HG02973 (cell line): ENCODE data around the gene SMTNL2.
"Not testable (repeated sequence)": the region's sequence is repeated elsewhere in the genome, so short reads cannot be mapped to it uniquely, and the experiment has no call there.

Source experiments
- ATAC-seq: cut with Tn5 transposase; IDR thresholded peaks from one replicate; pipeline ENCODE4 v1.9.1; 2021; ENCODE audit warnings: moderate library complexity; ENCODE audit not compliant: unreplicated experiment

Gene SMTNL2

DNA sequence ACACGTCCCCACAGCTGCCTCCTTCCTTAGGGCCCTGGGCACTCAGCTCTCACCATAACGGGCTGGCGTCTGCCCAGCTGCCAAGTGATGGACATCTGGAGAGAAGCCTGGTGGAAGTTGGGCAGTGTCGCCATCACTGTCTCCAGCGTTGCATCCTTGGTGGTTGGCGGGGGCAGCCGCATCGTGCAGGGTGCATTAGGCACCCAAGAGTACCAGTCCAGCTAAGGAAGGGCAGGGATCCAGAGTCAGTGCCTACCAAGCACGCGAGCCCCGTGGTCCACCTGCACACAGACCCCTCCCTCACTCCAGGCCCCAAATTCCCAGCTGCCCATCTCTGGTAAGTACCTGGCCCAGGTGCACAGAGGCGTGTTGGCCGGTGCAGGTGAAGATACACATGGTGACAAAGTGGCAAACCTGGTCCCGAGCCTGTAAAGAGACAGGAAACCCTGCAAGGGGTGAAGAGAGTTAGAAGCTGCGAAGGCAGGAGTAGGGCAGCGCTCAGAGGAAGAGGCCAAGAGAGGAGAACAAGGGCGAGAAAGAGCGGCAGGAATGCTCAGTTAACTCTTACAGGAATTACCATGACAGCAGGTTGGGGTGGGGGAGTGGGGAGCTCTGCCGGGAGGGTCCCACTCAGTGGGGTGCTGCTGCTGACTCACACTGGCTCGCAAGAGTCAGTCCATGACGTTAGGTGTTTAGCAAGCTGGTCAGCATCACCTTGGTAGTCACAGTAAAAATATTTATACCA, 47.7 kb downstream of the SMTNL2 start:
- ATAC-seq: no peak

DNA sequence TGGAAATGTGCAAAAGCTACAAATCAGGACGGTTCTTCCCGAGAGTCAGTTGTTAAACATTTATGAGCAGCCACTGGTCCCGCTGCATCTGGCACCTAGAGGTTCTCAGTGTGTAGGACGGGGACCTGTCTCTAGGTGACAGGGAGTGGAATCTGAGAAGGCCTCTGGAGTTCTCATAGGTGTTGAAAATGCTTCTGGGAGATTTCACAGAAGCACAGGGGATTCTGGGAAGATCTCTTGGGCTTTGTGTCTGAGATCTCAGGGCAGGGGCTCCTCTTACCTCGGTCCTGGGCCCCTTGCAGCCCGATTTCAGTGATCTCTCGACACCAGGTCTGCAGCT, 48.2 kb downstream of the SMTNL2 start:
- ATAC-seq: no peak

DNA sequence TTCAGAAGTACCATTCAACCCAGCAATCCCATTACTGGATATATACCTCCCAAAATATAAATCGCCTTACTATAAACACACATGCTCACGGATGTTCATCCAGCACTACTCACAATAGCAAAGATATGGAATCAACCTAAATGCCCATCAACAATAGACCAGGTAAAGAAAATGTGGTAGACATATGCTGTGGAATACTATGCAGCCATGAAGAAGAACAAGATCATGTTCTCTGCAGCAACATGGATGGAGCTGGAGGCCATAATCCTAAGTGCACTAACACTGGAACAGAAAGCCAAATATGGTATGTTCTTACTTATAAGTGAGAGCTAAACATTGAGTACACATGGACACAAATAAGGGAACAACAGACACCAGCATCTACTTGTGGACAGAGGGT, 49.3 kb downstream of the SMTNL2 start:
- no peak for ATAC-seq

DNA sequence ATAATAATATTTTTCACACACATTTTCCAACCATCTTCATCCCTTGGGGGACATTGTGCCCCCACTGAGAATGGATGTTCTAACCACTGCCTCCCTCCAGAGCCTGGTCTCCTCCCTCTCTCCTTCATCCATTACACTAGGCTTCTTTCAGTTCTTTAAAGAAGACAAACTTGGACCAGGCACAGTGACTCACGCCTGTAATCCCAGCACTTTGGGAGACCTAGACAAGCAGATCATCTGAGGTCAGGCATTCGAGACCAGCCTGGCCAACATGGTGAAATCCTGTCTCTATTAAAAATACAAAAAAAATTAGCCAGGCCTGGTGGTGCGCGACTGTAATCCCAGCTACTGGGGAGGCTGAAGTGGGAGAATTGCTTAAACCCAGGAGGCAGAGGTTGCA, 50.6 kb downstream of the SMTNL2 start:
- no peak for ATAC-seq

DNA sequence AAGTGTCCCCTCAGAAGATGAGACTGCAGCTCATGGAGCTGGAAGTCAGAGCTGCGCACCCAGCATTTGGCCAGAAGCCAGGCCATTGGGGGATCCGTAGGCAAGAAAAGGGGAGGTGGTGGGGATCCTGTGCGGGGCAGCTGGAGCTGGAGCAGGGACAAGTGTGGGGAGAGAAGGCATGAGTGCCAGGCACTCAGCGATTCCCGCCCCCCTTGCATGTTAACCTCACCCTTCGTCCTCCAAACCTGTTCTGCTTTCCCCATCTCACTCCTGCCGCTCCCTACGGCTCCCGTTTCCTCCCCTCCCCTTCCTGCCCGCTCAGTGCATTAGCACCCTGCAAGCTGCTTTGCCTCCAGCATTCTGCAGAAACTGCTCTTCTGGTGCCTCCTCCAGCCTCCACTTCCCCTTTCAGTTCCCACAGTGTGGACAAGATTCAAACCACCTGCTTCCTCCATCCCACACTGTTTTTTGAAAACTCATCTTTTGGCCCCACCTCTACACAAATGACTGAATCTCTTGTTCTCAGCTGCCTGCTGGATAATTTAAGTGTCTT, 51.6 kb downstream of the SMTNL2 start:
- ATAC-seq: no peak

DNA sequence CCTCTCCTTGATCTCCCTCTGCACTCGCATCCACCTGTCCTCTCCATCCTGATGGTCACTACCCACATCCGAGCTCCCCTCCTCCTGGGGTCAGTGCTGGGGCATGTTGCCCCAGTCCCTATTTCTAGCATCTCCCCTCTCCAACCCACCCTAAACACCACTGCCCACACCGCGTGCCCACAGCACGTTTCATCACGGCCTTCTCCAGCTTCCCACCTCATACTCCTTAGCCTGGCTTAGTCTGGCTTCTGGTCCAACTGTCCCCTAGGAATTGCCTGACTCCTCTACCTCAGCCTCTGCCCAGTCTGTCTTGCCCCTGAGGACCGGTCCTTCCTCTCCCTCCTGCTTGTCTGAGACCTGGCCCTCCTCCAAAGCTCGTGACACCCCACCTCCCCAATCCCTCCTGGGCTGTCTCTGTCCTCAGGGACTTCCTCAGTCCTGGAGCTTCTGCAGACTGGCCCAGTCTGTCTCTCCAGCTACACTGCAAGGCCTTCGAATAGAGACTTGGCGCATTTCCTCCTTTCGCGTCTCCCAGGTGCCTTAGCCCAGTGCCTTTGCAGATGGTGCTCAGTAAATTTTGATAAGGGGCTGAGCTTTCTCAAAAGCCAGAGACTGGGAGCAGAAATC, 52.3 kb downstream of the SMTNL2 start:
- ATAC-seq: no peak

DNA sequence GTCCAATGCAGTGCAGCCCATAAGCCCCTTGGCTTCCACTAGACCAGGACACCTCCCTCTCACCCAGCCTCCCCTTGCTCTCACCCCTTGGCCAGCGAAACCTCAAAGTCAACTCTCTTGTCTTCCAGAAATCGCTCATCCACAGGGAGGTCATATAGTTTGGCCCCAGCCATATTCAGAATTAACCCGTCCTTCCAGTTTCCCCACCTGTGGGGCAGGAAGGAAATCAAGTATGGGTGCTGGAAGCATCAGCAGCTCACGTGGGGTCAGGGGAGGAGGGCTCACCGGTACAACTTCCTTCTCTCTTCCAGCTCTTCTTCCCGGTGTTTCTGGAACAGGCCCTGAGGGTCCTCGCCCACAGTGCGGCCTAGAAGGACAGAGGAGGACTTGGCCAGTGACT, 54.4 kb downstream of the SMTNL2 start:
- ATAC-seq: not testable (repeated sequence)

DNA sequence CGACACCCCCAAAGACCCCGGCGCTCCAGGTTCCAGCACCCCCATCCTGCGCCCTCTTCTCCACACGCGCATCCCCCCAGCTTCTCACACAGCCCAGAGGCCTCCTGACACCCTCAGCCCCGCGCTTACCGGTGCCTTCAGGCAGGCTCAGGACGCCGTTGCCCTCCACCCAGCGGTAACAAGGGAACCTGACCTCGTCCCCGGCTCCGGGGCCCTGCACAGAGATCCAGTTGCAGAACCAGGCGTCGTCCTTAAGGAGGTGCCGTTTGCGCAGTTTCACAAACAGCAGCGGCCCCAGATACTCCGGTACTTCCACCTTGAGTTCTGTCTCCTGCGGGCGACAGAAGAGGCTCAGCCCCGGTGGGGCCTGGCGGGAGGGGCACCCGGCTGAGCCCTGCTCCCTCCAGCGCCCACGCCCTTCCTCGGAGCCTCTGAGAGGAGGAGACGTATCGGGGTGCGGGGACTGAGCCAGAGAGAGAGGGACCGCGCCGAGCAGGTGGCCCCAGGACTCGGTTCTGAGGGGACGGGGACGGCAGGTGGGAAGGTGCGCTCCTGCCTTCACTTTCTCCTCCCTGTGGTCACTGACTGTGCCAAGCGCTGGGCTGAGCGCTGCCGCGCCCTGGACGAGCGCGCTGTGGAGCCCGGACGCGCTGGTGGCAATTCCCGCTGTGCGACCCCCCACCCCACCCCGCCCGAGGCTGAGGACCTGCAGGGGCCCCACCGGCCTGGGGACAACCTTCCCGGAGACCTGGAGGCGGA, 55.2 kb downstream of the SMTNL2 start:
- ATAC-seq: not testable (repeated sequence)

DNA sequence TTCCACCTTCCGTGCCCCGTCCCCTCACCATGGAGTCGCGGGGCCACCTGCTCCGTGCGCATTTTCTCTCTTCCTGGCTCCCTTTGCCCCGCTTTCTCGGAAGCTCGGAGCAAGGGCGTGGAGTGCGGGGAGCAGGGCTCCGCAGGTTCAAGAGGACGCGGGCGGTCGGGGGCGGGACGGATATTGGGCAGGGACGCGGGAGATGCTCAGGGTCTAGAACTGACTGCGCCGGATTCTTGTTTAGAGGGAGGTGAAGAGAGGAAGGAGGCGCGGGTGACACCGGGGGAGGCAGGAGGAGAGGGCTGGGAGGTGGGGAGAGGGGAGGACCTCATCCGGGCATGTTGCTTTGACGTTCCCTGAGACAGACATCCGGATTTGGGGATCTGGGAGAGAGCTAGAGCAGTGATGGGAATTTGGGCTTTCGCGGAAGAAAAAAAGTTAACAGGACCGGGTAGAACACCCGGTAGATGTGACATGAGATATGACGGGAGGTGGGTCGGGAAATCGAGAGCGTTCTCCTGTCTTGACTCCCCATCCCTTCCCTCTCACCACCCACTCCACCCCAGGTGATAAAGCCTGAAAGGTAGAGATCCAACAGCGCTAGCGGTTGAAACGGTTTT, 56.4 kb downstream of the SMTNL2 start:
- not testable (repeated sequence) for ATAC-seq

DNA sequence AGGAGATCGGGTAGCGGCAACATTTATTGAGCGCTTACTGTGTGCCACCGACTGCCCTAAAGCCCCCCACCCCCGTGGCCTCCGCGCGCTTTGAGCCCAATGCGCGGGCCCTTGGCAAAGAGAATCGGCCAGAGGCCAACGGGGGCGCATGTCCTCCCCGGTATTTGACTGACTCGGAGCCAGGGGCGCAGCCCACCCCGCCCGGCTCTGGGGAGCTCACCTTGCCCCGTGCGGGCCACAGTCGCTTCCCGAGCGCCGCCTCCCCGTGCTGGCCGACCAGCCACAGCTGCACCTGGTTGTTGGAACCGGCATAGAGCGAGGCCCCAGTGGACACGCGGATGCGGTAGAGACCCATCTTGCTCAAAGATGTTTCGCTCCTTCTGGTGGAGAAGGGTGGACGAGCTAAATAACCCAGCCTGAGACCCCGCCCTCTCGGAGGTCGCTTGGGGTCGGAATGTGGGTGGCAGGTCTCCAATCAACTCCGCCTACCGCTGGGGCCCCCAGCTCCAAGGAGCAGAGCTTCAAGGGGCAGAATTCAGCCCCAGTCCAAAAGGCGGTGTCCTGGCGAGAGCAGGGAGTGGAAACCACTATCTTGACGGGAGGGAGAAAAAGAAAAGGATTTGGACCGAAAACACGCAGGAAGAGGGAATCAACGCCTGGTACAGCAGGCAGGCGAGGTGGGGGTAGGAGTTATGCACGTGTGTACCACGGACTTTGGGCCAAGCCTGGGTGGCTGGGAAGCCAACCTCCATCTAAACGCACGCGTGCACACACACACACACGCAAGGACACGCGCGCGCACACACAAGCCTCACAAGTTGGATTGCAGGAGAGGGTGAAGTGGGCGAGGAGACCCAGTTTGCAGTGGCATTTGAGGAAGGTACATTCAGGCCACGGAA, 57.2 kb downstream of the SMTNL2 start, which contains the start of gene ALOX15:
Gene ALOX15, minus strand, starts transcription at position 382 of the 899 bp plus-strand sequence. Its CDS starts 27 bp downstream, at position 355.
- ATAC-seq: no peak

DNA sequence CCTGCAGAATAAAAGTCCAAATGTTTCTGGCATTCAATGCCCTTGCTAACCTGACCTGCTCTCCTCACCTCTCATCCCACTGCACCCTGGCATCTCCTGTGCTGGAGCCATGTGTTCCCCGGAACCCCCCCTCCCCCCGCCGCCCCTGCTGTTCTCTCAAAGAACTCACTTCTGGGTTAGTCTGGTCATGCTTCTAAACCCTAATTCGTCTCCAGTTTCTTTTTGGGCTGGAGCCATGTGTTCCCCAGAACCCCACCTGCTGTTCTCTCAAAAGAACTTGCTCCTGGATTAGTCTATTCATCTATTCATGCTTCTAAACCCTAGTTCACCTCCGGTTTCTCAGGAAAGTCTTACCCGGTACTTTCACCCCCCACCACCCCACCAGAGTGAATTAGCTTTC, 58.0 kb downstream of the SMTNL2 start:
- no peak for ATAC-seq

DNA sequence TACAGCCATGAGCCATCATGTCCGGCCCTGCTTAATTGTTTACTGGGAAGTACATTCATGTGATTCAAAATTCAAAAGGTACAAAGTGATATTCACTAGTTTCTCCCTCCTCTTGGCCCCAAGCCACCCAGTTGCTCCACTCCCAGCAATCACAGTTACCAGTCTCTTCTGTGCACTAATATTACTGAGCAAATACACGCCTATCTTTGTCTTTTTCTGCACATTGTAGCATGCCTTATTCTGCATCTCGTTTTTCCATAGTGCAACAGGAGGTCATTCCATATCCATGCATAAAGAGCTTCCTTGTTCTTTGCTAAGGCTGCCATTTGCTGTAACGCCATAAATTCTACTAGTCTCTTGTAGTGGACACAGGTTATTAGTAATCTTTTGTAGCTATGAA, 59.3 kb downstream of the SMTNL2 start:
- ATAC-seq: no peak

DNA sequence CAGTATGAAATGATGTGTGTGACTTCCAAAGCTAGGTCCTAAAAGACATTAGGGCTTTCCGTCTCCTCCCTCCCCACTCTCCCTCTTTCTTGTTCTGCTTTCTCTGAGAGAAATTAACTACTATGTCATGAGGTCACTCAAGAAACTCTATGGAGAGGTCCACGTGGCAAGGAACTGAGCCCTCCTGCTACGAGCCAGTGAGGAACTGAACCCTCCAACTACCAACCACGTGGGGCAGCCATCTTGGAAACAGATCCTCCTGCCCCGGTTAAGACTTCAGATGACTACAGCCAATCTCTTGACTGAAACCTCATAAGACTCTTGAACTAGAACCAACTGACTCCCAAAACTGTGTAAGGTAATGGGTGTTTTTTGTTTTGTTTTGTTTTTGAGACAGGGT, 61.3 kb downstream of the SMTNL2 start:
- ATAC-seq: no peak

DNA sequence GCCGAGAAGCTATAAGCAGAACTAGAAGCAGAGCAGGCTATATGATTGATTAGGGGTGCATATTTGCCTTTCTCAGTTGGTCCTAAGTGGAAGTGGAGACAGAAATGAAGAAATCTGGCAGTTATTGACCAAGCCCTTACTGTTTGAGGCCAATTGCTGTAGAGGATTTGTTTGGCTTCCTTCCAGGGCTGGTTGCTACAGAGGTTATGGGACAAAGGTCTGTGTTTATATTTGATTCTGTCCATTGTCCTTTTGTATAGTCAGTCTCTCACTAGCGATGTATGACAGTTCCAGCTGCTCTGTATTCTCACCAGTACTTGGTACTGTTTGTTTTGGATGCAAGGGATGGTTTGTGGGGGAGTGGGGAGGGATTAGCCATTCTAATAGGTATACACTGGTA, 64.4 kb downstream of the SMTNL2 start:
- ATAC-seq: no peak

DNA sequence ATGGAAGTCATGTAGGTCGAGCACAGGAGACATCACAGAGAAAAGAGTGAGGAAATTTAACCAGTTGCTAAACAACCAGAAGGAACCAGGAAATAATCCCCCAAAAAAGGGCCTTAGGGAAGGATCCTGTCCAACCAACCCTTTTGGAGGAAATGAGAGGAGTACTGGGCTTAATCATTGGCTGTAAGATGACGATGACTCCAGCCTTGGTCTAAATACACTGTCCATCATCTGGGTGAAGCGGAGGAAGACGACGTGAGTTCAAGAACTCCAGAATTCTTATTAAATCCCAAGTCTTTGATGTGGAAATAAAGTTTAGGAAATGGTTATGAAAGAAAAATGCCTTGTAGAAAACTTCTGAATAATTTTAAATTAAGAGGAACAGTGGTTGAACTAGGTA, 68.7 kb downstream of the SMTNL2 start:
- no peak for ATAC-seq

DNA sequence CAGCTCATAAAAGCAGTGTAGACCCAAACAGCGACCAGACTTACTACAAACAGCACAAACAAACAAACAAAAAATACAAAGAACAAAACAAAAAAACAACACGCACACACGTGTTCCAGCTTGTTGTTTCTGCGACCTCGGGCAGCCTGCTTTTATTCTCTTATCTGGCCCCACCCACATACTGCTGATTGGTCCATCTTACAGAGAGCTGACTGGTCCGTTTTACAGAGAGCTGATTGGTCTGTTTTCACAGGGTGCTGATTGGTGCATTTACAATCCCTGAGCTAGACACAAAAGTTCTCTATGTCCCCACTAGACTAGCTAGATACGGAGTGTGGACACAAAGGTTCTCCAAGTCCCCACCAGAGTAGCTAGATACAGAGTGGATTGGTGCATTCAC, 71.6 kb downstream of the SMTNL2 start:
- ATAC-seq: not testable (repeated sequence)

DNA sequence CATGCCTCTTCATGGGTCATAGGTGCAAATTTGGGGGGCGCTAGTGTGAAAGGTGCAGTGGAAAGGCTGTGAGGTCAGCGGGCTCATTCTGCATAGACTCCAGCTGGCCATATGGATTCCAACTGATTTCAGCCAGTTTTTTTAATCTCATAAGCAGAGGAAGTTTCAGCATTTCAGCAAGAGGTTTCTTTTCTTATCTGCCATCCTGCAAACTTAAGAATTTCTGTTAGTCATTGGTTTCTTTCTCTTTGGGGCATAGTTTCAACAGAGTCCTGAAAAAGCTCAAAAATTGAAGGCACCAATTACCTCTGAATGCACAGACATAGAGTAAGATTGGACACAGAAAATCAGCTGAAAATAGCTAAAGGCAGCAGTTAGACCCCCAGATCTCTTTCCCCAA, 73.3 kb downstream of the SMTNL2 start:
- no peak for ATAC-seq
